ENCODE measurements around the gene LARP6.
"Not testable (repeated sequence)": the region's sequence is repeated elsewhere in the genome, so short reads cannot be mapped to it uniquely, and the experiment has no call there.

The LARP6 gene

GRCh38 chr15:70853973-70854665, at the start of gene LARP6:
TSS of gene LARP6 (minus strand) at chr15:70854157. CDS start at chr15:70854088, 69 bp downstream.
- DNase-seq: peak; percentile 25 to 54

- DNase-seq: no peak
These were observed 48.1 kb upstream of the LARP6 start for GRCh38 chr15:70902107-70902506.

- peak; percentile 26 to 36 for DNase-seq
These were observed 39.1 kb upstream of the LARP6 start for GRCh38 chr15:70892912-70893560.

GRCh38 chr15:70892002-70892911, 38.3 kb upstream of the LARP6 start, which contains the start of the genes LRRC49 and THAP10:
TSS of gene LRRC49 (plus strand) at chr15:70892826. CDS start at chr15:70892895, 69 bp downstream.
TSS of gene THAP10 (minus strand) at chr15:70892433. CDS start at chr15:70892272, 161 bp downstream.
- peak; percentile 77 to 88 for DNase-seq

- no peak for DNase-seq
These were observed 28.4 kb upstream of the LARP6 start for GRCh38 chr15:70882361-70882760.

- DNase-seq: no peak
These were observed 26.8 kb upstream of the LARP6 start for GRCh38 chr15:70880781-70881180.

GRCh38 chr15:70879401-70879800, 25.4 kb upstream of the LARP6 start:
- DNase-seq: no peak

GRCh38 chr15:70876683-70877082, 22.7 kb upstream of the LARP6 start:
- DNase-seq: no peak

- DNase-seq: no peak
These were observed 22.1 kb upstream of the LARP6 start for GRCh38 chr15:70876011-70876410.

GRCh38 chr15:70875001-70875782, 21.2 kb upstream of the LARP6 start:
- DNase-seq: no peak

GRCh38 chr15:70873232-70874054, 19.5 kb upstream of the LARP6 start:
- no peak for DNase-seq

GRCh38 chr15:70871490-70871889, 17.5 kb upstream of the LARP6 start:
- DNase-seq: not testable (repeated sequence)

GRCh38 chr15:70870051-70870450, 16.1 kb upstream of the LARP6 start:
- no peak for DNase-seq

GRCh38 chr15:70869346-70869745, 15.4 kb upstream of the LARP6 start:
- DNase-seq: no peak

GRCh38 chr15:70867911-70868467, 14.0 kb upstream of the LARP6 start:
- DNase-seq: no peak

GRCh38 chr15:70866982-70867641, 13.2 kb upstream of the LARP6 start:
- DNase-seq: no peak

GRCh38 chr15:70863450-70864218, 9.7 kb upstream of the LARP6 start:
- DNase-seq: no peak

GRCh38 chr15:70859998-70860397, 6.0 kb upstream of the LARP6 start:
- no peak for DNase-seq

- no peak for DNase-seq
These were observed 5.5 kb upstream of the LARP6 start for GRCh38 chr15:70859322-70859908.

All from NCI-H1930 (cell line).